22Rv1 (cell line): ENCODE results near the gene SLC39A1.

Experiments
- CTCF ChIP-seq: fragments of 450-650 bp; IDR thresholded peaks from 2 replicates; pipeline ENCODE4 v1.5.1; 2017; ENCODE audit warnings: mild to moderate bottlenecking
- ZFX ChIP-seq: fragments of 450-650 bp; IDR thresholded peaks from 2 replicates; pipeline ENCODE4 v1.6.1; 2017; ENCODE audit warnings: antibody characterized with exemption, borderline replicate concordance

DNA sequence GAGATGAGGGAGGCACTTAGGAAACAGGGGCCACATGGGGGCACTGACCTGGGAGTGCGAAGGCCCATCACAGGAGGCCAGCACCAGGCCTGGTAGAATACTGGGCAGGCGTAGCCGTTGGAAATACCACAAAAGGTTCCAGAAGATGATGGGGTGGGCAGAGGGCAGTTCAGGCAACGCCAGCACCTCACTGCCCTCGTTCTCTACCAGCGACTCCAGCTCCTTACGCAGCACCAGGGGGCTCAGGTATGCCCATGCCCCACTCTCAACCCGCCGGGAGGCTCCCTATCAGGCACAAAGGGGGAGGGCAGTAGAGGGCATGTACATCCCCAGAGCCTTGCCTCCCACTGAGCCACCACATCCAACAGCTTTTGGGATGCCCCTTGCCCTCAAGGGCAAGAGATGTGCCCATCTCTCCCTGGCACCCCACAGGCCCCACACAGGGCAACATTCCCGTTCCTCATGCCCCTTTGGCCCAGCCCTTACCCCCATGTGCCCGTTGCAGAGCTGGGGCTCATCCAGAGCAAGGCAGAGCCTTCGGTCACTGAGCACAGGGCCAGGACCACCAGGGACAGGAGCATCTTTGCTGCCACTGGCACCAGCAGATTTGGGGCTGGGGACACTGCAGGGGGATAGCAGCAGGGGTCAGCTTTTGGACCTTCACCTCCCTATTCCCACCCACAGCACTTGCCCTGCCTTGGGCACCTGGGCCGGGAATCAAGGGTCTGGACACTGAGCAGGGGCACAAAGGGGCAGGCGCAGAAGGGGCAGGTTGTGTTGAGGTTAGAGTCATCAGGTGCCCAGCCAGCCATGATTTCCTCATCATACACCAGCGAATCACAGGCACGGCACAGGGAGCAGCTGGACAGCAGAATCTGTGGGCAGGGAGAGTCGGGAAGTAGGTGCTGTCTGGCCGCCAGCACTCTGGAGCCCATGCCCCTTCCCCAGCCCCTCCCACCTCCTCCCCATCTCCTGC is 30.9 kb downstream of the SLC39A1 start:
- TF ChIP-seq CTCF (no peak), ZFX (no peak)
